HepG2 (cell line): Measurements from ENCODE around the gene COQ7. TPM values are rescaled to one million over a fixed set of nuclear protein-coding genes. Genes with fewer than 3 reads are reported as not detected.
A peak's percentile ranks its signal among the peaks of the same experiment; 100 is the strongest.

ENCODE experiments used
- BRD4 ChIP-seq: sonication (generic); formaldehyde crosslinking; IDR thresholded peaks from 2 replicates; pipeline ENCODE4 v1.4.0; 2020; ENCODE audit warnings: missing genetic modification reagents
- CSRNP1 ChIP-seq: sonication (generic); formaldehyde crosslinking; IDR thresholded peaks from 2 replicates; pipeline ENCODE4 v1.8.1; 2023; ENCODE audit warnings: mild to moderate bottlenecking, missing genetic modification reagents
- ELF3 ChIP-seq: IDR thresholded peaks from 2 replicates; pipeline ENCODE4 v1.6.1; 2016; ENCODE audit warnings: missing genetic modification reagents, missing compliant biosample characterization
- FOXK2 ChIP-seq: fragments of 450-650 bp; IDR thresholded peaks from 2 replicates; pipeline ENCODE4 v1.6.1; 2016
- NCOR1 ChIP-seq: fragments of 200-600 bp; sonication (generic); IDR thresholded peaks from 2 replicates; pipeline ENCODE4 v1.7.0; 2017; ENCODE audit warnings: antibody characterized with exemption, low read length, borderline replicate concordance
- NR2F1 ChIP-seq, 2 experiments: fragments of 450-650 bp in 1 of 2; formaldehyde crosslinking in 1 of 2; IDR thresholded peaks; 2 replicates each; pipeline versions ENCODE4 v1.5.0 to v1.6.1; 2016 to 2020; ENCODE audit warnings: mild to moderate bottlenecking in 1 of 2, missing compliant biosample characterization in 1 of 2, missing genetic modification reagents in 1 of 2, moderate library complexity in 1 of 2
- PAXIP1 ChIP-seq: sonication (generic); formaldehyde crosslinking; conservative IDR thresholded peaks from 2 replicates; pipeline ENCODE4 v1.4.0; 2020; ENCODE audit warnings: mild to moderate bottlenecking, missing genetic modification reagents, moderate library complexity
- RORA ChIP-seq: sonication (generic); formaldehyde crosslinking; IDR thresholded peaks from 2 replicates; pipeline ENCODE4 v1.5.0; 2020; ENCODE audit warnings: mild to moderate bottlenecking, missing genetic modification reagents, moderate library complexity
- SP5 ChIP-seq: IDR thresholded peaks from 2 replicates; pipeline ENCODE4 v1.6.1; 2016; ENCODE audit warnings: low read depth, borderline replicate concordance
- SUZ12 ChIP-seq: fragments of 150-350 bp; IDR thresholded peaks from 2 replicates; pipeline ENCODE4 v1.6.1; 2014; ENCODE audit warnings: low read depth, low read length
- ZBTB4 ChIP-seq: sonication (generic); formaldehyde crosslinking; IDR thresholded peaks from 2 replicates; pipeline ENCODE4 v1.4.0; 2020; ENCODE audit warnings: missing genetic modification reagents, mild to moderate bottlenecking, borderline replicate concordance
- ZFP36L2 ChIP-seq: sonication (generic); formaldehyde crosslinking; IDR thresholded peaks from 2 replicates; pipeline ENCODE4 v1.4.0; 2020; ENCODE audit warnings: missing genetic modification reagents
- ZGPAT ChIP-seq: IDR thresholded peaks from 2 replicates; pipeline ENCODE4 v1.6.1; 2016; ENCODE audit warnings: mild to moderate bottlenecking
- ZNF660 ChIP-seq: sonication (generic); formaldehyde crosslinking; IDR thresholded peaks from 2 replicates; pipeline ENCODE4 v1.5.1; 2020; ENCODE audit warnings: mild to moderate bottlenecking, low read depth, missing genetic modification reagents, borderline replicate concordance
- ZNF792 ChIP-seq: IDR thresholded peaks from 2 replicates; pipeline ENCODE4 v1.6.1; 2016
- ZNF800 ChIP-seq: sonication (generic); formaldehyde crosslinking; IDR thresholded peaks from 2 replicates; pipeline ENCODE4 v1.4.0; 2020; ENCODE audit warnings: missing genetic modification reagents
- polyA plus RNA-seq, 8 experiments: library from polyadenylated mRNA; depleted of rRNA in 3 of 8; stranded (reverse) in 7 of 8; unstranded in 1 of 8; fragments of >200 nt; fragmentation: Illumina TruSeq in 4 of 8; extraction: Trizol in 4 of 8; gene quantifications; 2 replicates each; pipeline versions ENCODE4 v1.2.1 to v1.2.3, GENCODE V29; 2011 to 2016; ENCODE audit warnings: low read depth in 4 of 8, missing spikeins in 1 of 8, mixed read lengths in 1 of 8; ENCODE audit not compliant: insufficient read depth in 1 of 8
- total RNA-seq, 5 experiments: library from RNA; depleted of rRNA; stranded (reverse); fragments of >200 nt; fragmentation: Illumina TruSeq; extraction: Trizol; gene quantifications; 2 replicates each; pipeline ENCODE4 v1.2.3, GENCODE V29; 2016; ENCODE audit warnings: low read depth in 1 of 5

COQ7 gene
- total and polyA plus RNA-seq, 2 of the 13 experiments (the other 11 are each of a cell fraction or from before 2014, with no cell fraction given), result 20.1 to 45.7 TPM

- no peak for TF ChIP-seq SUZ12
- TF ChIP-seq FOXK2, result no peak
- no peak for TF ChIP-seq CSRNP1
- no peak for TF ChIP-seq NR2F1 (CRISPR knock-in tag; IDR thresholded peaks at IDR 0.05)
- TF ChIP-seq ZNF660 (CRISPR knock-in tag), result no peak
- peak; percentile 54; the same call in 1 of the 2 replicates for TF ChIP-seq ZNF792 (CRISPR knock-in tag)
- TF ChIP-seq ZGPAT (CRISPR knock-in tag), result no peak
- no peak; the same call in 1 of the 2 replicates for TF ChIP-seq ZBTB4
- peak; percentile 61; the same call in 1 of the 2 replicates for TF ChIP-seq BRD4 (CRISPR knock-in tag)
- no peak for TF ChIP-seq SP5 (CRISPR knock-in tag)
- no peak for TF ChIP-seq NCOR1
- TF ChIP-seq ZFP36L2 (CRISPR knock-in tag), result no peak
- TF ChIP-seq ELF3 (CRISPR knock-in tag), result peak; percentile 55; the same call in 1 of the 2 replicates
- no peak for TF ChIP-seq RORA (CRISPR knock-in tag)
- peak; percentile 87 for TF ChIP-seq PAXIP1
- 0 out of 2 replicates have a peak, but pooled peaks have one; percentile 22 for TF ChIP-seq ZNF800 (CRISPR knock-in tag)
These were observed 26.5 kb downstream of the COQ7 start (continued) for GRCh38 chr16:19093631-19094541.
